C4-2B (cell line): Measurements from ENCODE around the gene SLC23A2.

Experiments
- H3K27ac ChIP-seq: fragments of 450-650 bp; 2 replicates; pipeline ENCODE4 v1.5.1; 2017
- CTCF ChIP-seq: fragments of 450-650 bp; conservative IDR thresholded peaks from 2 replicates; pipeline ENCODE4 v1.5.1; 2017; ENCODE audit warnings: mild to moderate bottlenecking
- ZFX ChIP-seq: fragments of 450-650 bp; IDR thresholded peaks from 2 replicates; pipeline ENCODE4 v1.6.1; 2017

Gene SLC23A2

GRCh38 chr20:4896119-4896702 lies 105.1 kb downstream of the SLC23A2 start:
- no peak for TF ChIP-seq CTCF
- TF ChIP-seq ZFX = no peak
- H3K27ac ChIP-seq = no peak overlapping the region

GRCh38 chr20:4894981-4895381 lies 106.3 kb downstream of the SLC23A2 start:
- no peak overlapping the region for H3K27ac ChIP-seq
- TF ChIP-seq ZFX (no peak), CTCF (no peak)

- TF ChIP-seq CTCF (no peak), ZFX (no peak)
- no peak overlapping the region for H3K27ac ChIP-seq
Observed at GRCh38 chr20:4894409-4894808, 106.9 kb downstream of the SLC23A2 start.

- H3K27ac ChIP-seq = no peak overlapping the region
- TF ChIP-seq CTCF (no peak), ZFX (no peak)
Observed at GRCh38 chr20:4893709-4894108, 107.6 kb downstream of the SLC23A2 start.

GRCh38 chr20:4891997-4892396 lies 109.3 kb downstream of the SLC23A2 start:
- no peak overlapping the region for H3K27ac ChIP-seq
- TF ChIP-seq ZFX (no peak), CTCF (no peak)

GRCh38 chr20:4891190-4891763 lies 110.0 kb downstream of the SLC23A2 start:
- H3K27ac ChIP-seq = no peak overlapping the region
- TF ChIP-seq CTCF = no peak
- no peak for TF ChIP-seq ZFX

GRCh38 chr20:4889446-4889845 lies 111.9 kb downstream of the SLC23A2 start:
- no peak for TF ChIP-seq ZFX
- H3K27ac ChIP-seq = no peak overlapping the region

GRCh38 chr20:4887586-4887985 lies 113.7 kb downstream of the SLC23A2 start:
- TF ChIP-seq CTCF = no peak
- no peak for TF ChIP-seq ZFX
- H3K27ac ChIP-seq = no peak overlapping the region
